ENCODE data around the gene SLC22A5.

DNA sequence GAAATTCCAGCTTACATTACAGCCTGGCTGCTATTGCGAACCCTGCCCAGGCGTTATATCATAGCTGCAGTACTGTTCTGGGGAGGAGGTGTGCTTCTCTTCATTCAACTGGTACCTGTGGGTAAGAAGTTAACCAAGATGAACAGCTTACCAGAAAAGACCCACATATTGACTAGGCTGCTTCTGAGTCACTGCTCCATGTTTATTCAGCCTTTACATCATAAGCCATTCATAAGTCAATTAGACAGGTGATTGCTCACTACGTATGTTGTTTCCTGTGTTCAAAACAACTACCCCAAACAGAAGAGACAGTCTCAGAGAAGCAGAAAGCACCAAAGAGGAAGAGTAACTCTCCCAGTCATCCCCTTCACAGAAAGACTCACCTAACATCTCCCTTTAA lies 34.7 kb upstream of the SLC22A5 start:
- TF ChIP-seq, protein P1, sequence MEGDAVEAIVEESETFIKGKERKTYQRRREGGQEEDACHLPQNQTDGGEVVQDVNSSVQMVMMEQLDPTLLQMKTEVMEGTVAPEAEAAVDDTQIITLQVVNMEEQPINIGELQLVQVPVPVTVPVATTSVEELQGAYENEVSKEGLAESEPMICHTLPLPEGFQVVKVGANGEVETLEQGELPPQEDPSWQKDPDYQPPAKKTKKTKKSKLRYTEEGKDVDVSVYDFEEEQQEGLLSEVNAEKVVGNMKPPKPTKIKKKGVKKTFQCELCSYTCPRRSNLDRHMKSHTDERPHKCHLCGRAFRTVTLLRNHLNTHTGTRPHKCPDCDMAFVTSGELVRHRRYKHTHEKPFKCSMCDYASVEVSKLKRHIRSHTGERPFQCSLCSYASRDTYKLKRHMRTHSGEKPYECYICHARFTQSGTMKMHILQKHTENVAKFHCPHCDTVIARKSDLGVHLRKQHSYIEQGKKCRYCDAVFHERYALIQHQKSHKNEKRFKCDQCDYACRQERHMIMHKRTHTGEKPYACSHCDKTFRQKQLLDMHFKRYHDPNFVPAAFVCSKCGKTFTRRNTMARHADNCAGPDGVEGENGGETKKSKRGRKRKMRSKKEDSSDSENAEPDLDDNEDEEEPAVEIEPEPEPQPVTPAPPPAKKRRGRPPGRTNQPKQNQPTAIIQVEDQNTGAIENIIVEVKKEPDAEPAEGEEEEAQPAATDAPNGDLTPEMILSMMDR (IDR thresholded peaks at IDR 0.05), result no peak
- TF ChIP-seq FOXK1 (CRISPR knock-in tag; IDR thresholded peaks at IDR 0.05) (no peak), CBFB (CRISPR knock-in tag; IDR thresholded peaks at IDR 0.05; ENCODE audit: low read depth) (no peak), ESRRA (CRISPR knock-in tag; IDR thresholded peaks at IDR 0.05; ENCODE audit: borderline replicate concordance) (no peak), ATF3 (CRISPR knock-in tag; conservative IDR thresholded peaks at IDR 0.05) (no peak), SOX15 (CRISPR knock-in tag; IDR thresholded peaks at IDR 0.05) (no peak), ZBTB21 (CRISPR knock-in tag; IDR thresholded peaks at IDR 0.05; ENCODE audit: borderline replicate concordance) (no peak), NR2C2 (CRISPR knock-in tag; IDR thresholded peaks at IDR 0.05) (no peak), IRF2 (CRISPR knock-in tag; IDR thresholded peaks at IDR 0.05; ENCODE audit: borderline replicate concordance, low read depth) (no peak), ZNF138 (CRISPR knock-in tag; conservative IDR thresholded peaks at IDR 0.05) (no peak), FOXJ3 (CRISPR knock-in tag; IDR thresholded peaks at IDR 0.05; ENCODE audit: borderline replicate concordance) (no peak), NFYB (CRISPR knock-in tag; conservative IDR thresholded peaks at IDR 0.05; ENCODE audit: low read depth) (no peak)
- TF ChIP-seq, protein P2, sequence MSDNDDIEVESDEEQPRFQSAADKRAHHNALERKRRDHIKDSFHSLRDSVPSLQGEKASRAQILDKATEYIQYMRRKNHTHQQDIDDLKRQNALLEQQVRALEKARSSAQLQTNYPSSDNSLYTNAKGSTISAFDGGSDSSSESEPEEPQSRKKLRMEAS (CRISPR knock-in tag; IDR thresholded peaks at IDR 0.05), result no peak
- TF ChIP-seq, protein P3, sequence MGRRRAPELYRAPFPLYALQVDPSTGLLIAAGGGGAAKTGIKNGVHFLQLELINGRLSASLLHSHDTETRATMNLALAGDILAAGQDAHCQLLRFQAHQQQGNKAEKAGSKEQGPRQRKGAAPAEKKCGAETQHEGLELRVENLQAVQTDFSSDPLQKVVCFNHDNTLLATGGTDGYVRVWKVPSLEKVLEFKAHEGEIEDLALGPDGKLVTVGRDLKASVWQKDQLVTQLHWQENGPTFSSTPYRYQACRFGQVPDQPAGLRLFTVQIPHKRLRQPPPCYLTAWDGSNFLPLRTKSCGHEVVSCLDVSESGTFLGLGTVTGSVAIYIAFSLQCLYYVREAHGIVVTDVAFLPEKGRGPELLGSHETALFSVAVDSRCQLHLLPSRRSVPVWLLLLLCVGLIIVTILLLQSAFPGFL (CRISPR knock-in tag; IDR thresholded peaks at IDR 0.05; ENCODE audit: borderline replicate concordance), result no peak

Data from WTC11 (cell line).